CD4-positive, alpha-beta memory T cell (primary cell): ENCODE measurements around the gene HOXA2. TPM values are rescaled to one million over a fixed set of nuclear protein-coding genes. Genes with fewer than 3 reads are reported as not detected.

Experiments used
- CTCF ChIA-PET: fragments of 350-600 bp; sonication (Branson Sonifier 250); formaldehyde crosslinking; loops from one replicate; lab custom pipeline; 2021; ENCODE audit warnings: inconsistent platforms; ENCODE audit not compliant: partially characterized antibody; lab: Charles Lee
- POLR2A ChIA-PET: fragments of 350-600 bp; sonication (Branson Sonifier 250); formaldehyde crosslinking; loops from one replicate; lab custom pipeline; 2021; ENCODE audit not compliant: partially characterized antibody; lab: Charles Lee
- DNase-seq, 5 donors: peaks; one replicate each; pipeline versions ENCODE4 v3.0.0 to v3.0.0-alpha.2; 2020 to 2022; ENCODE audit warnings: mixed read lengths in 1 of 5
- H3K27ac ChIP-seq: one replicate; pipeline ENCODE4 v1.7.0; 2013; ENCODE audit warnings: low read depth, low read length
- H3K27me3 ChIP-seq: 2 replicates; pipeline ENCODE4 v1.7.0; 2013; ENCODE audit warnings: mild to moderate bottlenecking, low read length, moderate library complexity; ENCODE audit not compliant: insufficient read depth
- H3K36me3 ChIP-seq: 2 replicates; pipeline ENCODE4 v1.7.0; 2013; ENCODE audit warnings: mild to moderate bottlenecking, low read length, moderate library complexity; ENCODE audit not compliant: insufficient read depth
- H3K4me1 ChIP-seq: 2 replicates; pipeline ENCODE4 v1.7.0; 2013; ENCODE audit warnings: mild to moderate bottlenecking, low read length, moderate library complexity; ENCODE audit not compliant: insufficient read depth
- H3K4me3 ChIP-seq, 2 donors: one replicate each; pipeline ENCODE4 v1.7.0; 2013; ENCODE audit warnings: low read length in 2 of 2, mild to moderate bottlenecking in 1 of 2
- H3K9me3 ChIP-seq, 2 donors: one replicate each; pipeline ENCODE4 v1.7.0; 2013; ENCODE audit warnings: low read length in 2 of 2, control low read depth in 1 of 2; ENCODE audit not compliant: control insufficient read depth in 1 of 2
- H3K27ac Mint-ChIP-seq, 7 donors: one replicate each; pipeline ENCODE4 v1.8.0; 2020 to 2021; ENCODE audit warnings: mixed read lengths in 7 of 7, mild to moderate bottlenecking in 6 of 7, inconsistent platforms in 3 of 7, moderate library complexity in 3 of 7
- H3K27me3 Mint-ChIP-seq, 2 donors: one replicate each; pipeline ENCODE4 v1.8.0; 2020 to 2021; ENCODE audit warnings: mixed read lengths in 2 of 2
- H3K36me3 Mint-ChIP-seq, 2 donors: one replicate each; pipeline ENCODE4 v1.8.0; 2020 to 2021; ENCODE audit warnings: mixed read lengths in 2 of 2, inconsistent platforms in 1 of 2, mild to moderate bottlenecking in 1 of 2
- H3K4me1 Mint-ChIP-seq, 4 donors: one replicate each; pipeline ENCODE4 v1.8.0; 2020 to 2021; ENCODE audit warnings: mixed read lengths in 4 of 4, mild to moderate bottlenecking in 1 of 4
- H3K4me3 Mint-ChIP-seq, 8 donors: one replicate each; pipeline ENCODE4 v1.8.0; 2020 to 2021; ENCODE audit warnings: mixed read lengths in 8 of 8, mild to moderate bottlenecking in 7 of 8, moderate library complexity in 6 of 8, inconsistent platforms in 3 of 8
- H3K9me3 Mint-ChIP-seq, 8 donors: one replicate each; pipeline ENCODE4 v1.8.0; 2020 to 2021; ENCODE audit warnings: mixed read lengths in 8 of 8, mild to moderate bottlenecking in 5 of 8, inconsistent platforms in 3 of 8, moderate library complexity in 1 of 8
- intact Hi-C: fragments of 100-400 bp; cut with micrococcal nuclease; formaldehyde crosslinking; loops from one replicate; pipeline ENCODE4 v1.15.1; 2023
- polyA plus RNA-seq, 2 donors: library from polyadenylated mRNA; unstranded; fragments of 300-500 nt; fragmentation: Illumina TruSeq; gene quantifications; one replicate each; pipeline ENCODE4 v1.2.3, GENCODE V29; 2021
- total RNA-seq, 2 experiments: library from RNA; stranded (reverse); gene quantifications; one replicate each; pipeline ENCODE4 v1.2.3, GENCODE V29; 2021

The HOXA2 gene
- total and polyA plus RNA-seq, 4 experiments from 2014 or later = not detected

DNA sequence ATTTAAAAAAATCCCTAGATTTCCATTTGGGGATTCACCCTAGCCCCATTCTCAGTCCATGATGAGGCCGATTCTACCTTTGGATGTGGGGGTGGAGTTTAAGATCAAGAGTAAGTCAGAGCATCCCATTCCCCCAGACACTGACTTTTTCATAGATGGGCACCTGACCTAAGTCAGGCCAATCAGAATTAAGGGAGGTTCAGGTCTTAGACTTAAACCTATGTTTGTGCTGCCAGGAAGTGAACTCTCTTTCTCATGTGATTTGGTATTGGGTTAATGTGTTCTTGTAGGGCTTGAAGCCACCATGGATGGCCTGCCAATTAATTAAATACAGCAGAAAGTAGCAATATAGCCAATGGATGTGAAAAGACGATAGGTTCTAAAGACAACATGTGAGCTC lies 36.8 kb downstream of the HOXA2 start:
- Mint-ChIP-seq H3K36me3 (no peaks in the 10 kb centered on the region), H3K27ac (no peak overlapping the region), H3K4me1 (no peaks in the 10 kb centered on the region), H3K27me3 (peaks cover 5 to 6% of the 10 kb centered on the region in 2 donors), H3K9me3 (no peaks in the 10 kb centered on the region), H3K4me3 (no peak overlapping the region)
- DNase-seq = no peak
- POLR2A ChIA-PET = no interaction called here
- CTCF ChIA-PET = no interaction called here
- H3K4me3 ChIP-seq = no peak overlapping the region
- no peaks in the 10 kb centered on the region for H3K9me3 ChIP-seq
- no peaks in the 10 kb centered on the region for H3K36me3 ChIP-seq
- H3K27me3 ChIP-seq = no peaks in the 10 kb centered on the region
- intact Hi-C loops = no loop called here
- H3K4me1 ChIP-seq = no peaks in the 10 kb centered on the region
- H3K27ac ChIP-seq = no peak overlapping the region

DNA sequence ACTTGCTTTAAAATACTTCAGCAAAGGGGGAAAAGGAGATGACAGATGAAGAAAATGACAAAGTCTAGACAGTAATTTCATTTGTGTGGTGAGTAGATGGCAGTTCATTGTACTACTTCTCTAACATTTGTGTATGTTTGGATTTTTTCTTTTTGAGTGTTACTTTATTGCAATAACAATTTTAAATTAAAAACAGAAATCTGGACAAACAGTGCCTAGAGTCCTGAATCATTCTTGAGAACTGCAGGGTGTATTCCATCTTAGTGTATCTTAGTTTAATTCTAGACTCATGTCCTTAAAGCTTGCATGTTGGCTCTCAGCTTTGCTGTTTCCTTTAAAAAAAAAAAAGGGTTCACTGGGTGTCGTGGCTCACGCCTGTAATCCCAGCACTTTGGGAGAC lies 37.8 kb downstream of the HOXA2 start:
- intact Hi-C loops = no loop called here
- no peaks in the 10 kb centered on the region for H3K4me1 ChIP-seq
- no peaks in the 10 kb centered on the region for H3K9me3 ChIP-seq
- ChIA-PET POLR2A (no interaction called here), CTCF (interaction anchor here (1.0 kb wide), 1 partner anchor 9 kb away, joined by 3 read pairs; no protein-coding TSS in a partner anchor)
- Mint-ChIP-seq H3K4me1 (no peaks in the 10 kb centered on the region), H3K9me3 (no peaks in the 10 kb centered on the region), H3K27ac (no peak overlapping the region), H3K4me3 (no peak overlapping the region), H3K36me3 (no peaks in the 10 kb centered on the region), H3K27me3 (peaks cover 5 to 8% of the 10 kb centered on the region in 2 donors)
- H3K36me3 ChIP-seq = no peaks in the 10 kb centered on the region
- DNase-seq = no peak
- no peak overlapping the region for H3K4me3 ChIP-seq
- no peaks in the 10 kb centered on the region for H3K27me3 ChIP-seq
- H3K27ac ChIP-seq = no peak overlapping the region

DNA sequence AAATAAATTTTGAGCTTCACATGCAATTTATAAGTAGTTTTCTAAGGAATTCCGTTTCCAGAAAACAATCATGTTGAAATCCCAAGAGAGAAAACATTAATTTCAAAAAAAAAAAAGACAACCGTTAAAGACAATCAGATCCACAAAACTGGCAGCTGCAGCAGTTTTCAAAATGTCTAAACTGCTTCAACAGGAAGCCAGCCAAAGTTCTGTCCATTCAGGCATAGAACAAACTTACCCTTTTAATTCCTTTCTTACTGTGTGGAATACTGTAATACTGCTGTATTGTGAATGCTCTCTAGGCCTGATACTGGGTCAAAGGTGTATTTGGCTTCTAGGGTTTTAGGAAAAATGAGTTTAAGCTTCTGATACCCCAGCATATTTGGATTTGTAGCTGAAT lies 38.3 kb downstream of the HOXA2 start:
- Histone ChIP-seq H3K4me3 (no peak overlapping the region), H3K27me3 (no peaks in the 10 kb centered on the region), H3K4me1 (no peaks in the 10 kb centered on the region), H3K27ac (no peak overlapping the region), H3K36me3 (no peaks in the 10 kb centered on the region), H3K9me3 (no peaks in the 10 kb centered on the region)
- Mint-ChIP-seq H3K4me1 (no peaks in the 10 kb centered on the region), H3K27me3 (peaks cover 8 to 9% of the 10 kb centered on the region in 2 donors), H3K27ac (no peak overlapping the region), H3K36me3 (no peaks in the 10 kb centered on the region), H3K9me3 (no peaks in the 10 kb centered on the region), H3K4me3 (no peak overlapping the region)
- intact Hi-C loops = no loop called here
- CTCF ChIA-PET = interaction anchor here (0.6 to 1.0 kb wide), 2 partner anchors 10 to 1839 kb away, joined by 3 read pairs; no protein-coding TSS in a partner anchor
- DNase-seq = no peak
- POLR2A ChIA-PET = no interaction called here

DNA sequence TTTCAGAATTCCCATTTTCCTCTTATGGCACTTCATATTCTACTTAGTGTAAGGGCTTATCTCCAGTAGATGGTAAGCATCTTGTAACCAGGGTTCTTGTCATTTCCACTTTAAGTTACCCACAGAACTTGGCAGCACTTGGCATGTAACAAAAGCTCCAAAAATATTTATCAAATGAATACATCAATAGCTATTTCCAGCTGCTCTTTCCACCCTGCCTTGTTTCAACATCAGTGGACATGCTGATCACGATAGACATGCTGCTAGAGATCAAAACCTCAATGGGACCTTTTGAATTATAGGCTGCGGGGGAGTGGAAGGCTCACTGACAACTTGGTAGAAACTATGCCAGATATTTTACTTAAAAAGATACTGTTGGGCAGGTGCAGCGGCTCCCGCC lies 39.5 kb downstream of the HOXA2 start:
- Histone ChIP-seq H3K27me3 (no peaks in the 10 kb centered on the region), H3K27ac (no peak overlapping the region), H3K4me1 (no peaks in the 10 kb centered on the region), H3K4me3 (no peak overlapping the region), H3K36me3 (no peaks in the 10 kb centered on the region), H3K9me3 (no peaks in the 10 kb centered on the region)
- Mint-ChIP-seq H3K4me3 (no peak overlapping the region), H3K9me3 (no peaks in the 10 kb centered on the region), H3K36me3 (no peaks in the 10 kb centered on the region), H3K27ac (no peak overlapping the region), H3K4me1 (no peaks in the 10 kb centered on the region), H3K27me3 (peaks cover 9 to 12% of the 10 kb centered on the region in 2 donors)
- DNase-seq = no peak
- intact Hi-C loops = no loop called here
- CTCF ChIA-PET = no interaction called here
- POLR2A ChIA-PET = no interaction called here

DNA sequence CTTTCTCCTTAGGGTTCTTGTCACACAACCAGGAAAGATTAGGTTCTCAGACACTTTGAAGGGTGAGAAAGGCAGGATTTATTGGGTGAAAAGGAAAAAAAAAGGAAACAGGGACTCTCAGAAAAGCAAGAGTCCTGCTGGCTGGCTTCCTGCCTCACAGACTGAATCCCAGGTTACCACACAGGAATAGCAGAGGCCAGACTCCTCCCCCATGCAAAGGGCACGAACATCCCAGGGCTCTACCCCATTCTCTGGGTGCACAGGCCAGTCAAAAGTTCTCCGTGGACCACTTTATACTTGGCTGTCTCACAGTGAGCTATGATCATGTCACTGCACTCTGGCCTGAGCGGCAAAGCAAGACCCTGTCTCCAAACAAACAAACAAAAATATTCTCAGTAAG lies 49.3 kb downstream of the HOXA2 start:
- intact Hi-C loops = no loop called here
- no peak for DNase-seq
- Mint-ChIP-seq H3K27ac (no peak overlapping the region), H3K36me3 (no peaks in the 10 kb centered on the region), H3K4me3 (no peak overlapping the region), H3K27me3 (peaks cover 3 to 8% of the 10 kb centered on the region in 2 donors), H3K9me3 (no peaks in the 10 kb centered on the region), H3K4me1 (no peaks in the 10 kb centered on the region)
- no peaks in the 10 kb centered on the region for H3K27me3 ChIP-seq
- ChIA-PET CTCF (no interaction called here), POLR2A (no interaction called here)
- no peaks in the 10 kb centered on the region for H3K9me3 ChIP-seq
- H3K27ac ChIP-seq = no peak overlapping the region
- H3K36me3 ChIP-seq = no peaks in the 10 kb centered on the region
- no peaks in the 10 kb centered on the region for H3K4me1 ChIP-seq
- H3K4me3 ChIP-seq = no peak overlapping the region

DNA sequence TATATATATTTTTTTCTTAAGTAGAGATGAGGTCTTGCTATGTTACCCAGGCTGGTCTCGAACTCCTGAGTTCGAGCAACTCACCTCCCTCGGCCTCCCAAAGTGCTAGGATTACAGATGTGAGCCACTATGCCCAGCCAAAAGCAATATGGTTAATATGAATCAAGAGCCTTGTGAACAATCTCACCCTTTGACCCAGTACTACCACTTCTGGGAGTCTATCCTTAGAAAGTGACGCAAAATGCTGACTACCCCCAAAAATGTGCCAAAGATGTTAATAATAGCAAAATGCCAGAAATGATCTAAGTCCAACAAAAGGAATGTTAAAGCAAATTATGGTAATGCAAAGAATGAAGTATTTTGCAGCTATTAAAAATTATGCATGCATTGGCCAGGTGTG lies 51.0 kb downstream of the HOXA2 start:
- DNase-seq = no peak
- no peaks in the 10 kb centered on the region for H3K4me1 Mint-ChIP-seq
- intact Hi-C loops = no loop called here
- peaks cover 2 to 4% of the 10 kb centered on the region in 2 donors for H3K27me3 Mint-ChIP-seq
- ChIA-PET CTCF (no interaction called here), POLR2A (no interaction called here)
- Histone ChIP-seq H3K36me3 (no peaks in the 10 kb centered on the region), H3K27ac (no peak overlapping the region), H3K27me3 (no peaks in the 10 kb centered on the region), H3K4me3 (no peak overlapping the region), H3K9me3 (no peaks in the 10 kb centered on the region), H3K4me1 (no peaks in the 10 kb centered on the region)
- H3K9me3 Mint-ChIP-seq = no peaks in the 10 kb centered on the region
- H3K36me3 Mint-ChIP-seq = no peaks in the 10 kb centered on the region
- H3K4me3 Mint-ChIP-seq = no peak overlapping the region
- no peak overlapping the region for H3K27ac Mint-ChIP-seq

Other genes starting within 250 kb of the HOXA2 start
- 1 to 10 TPM; 6.8 to 8.5 TPM for gene SKAP2, start 238.1 kb downstream of the HOXA2 start, total RNA-seq
- gene SKAP2, start 238.1 kb downstream of the HOXA2 start, polyA plus RNA-seq = 10 to 100 TPM; 14.2 to 25.6 TPM
- under 1 TPM; 0.73 to 0.75 TPM for gene HOXA1, start 6.7 kb downstream of the HOXA2 start, total RNA-seq
- under 1 TPM; 0.49 to 0.68 TPM for gene HOXA1, start 6.7 kb downstream of the HOXA2 start, polyA plus RNA-seq
- gene HOXA4, start 28.1 kb upstream of the HOXA2 start, total RNA-seq = under 1 TPM in 1 of 2 experiments, not detected in 1; 0.19 TPM
- gene HOXA4, start 28.1 kb upstream of the HOXA2 start, polyA plus RNA-seq = under 1 TPM in 1 of 2 donors, not detected in 1; 0.30 TPM
- not detected for gene HOXA5, start 41.0 kb upstream of the HOXA2 start, total RNA-seq
- not detected for gene HOXA5, start 41.0 kb upstream of the HOXA2 start, polyA plus RNA-seq
- not detected for gene HOXA6, start 45.1 kb upstream of the HOXA2 start, total RNA-seq
- not detected for gene HOXA6, start 45.1 kb upstream of the HOXA2 start, polyA plus RNA-seq
- not detected for gene HOXA3, start 49.9 kb upstream of the HOXA2 start, total RNA-seq
- gene HOXA3, start 49.9 kb upstream of the HOXA2 start, polyA plus RNA-seq = under 1 TPM in 1 of 2 donors, not detected in 1; 0.07 TPM
- not detected for gene HOXA7, start 54.0 kb upstream of the HOXA2 start, total RNA-seq
- gene HOXA7, start 54.0 kb upstream of the HOXA2 start, polyA plus RNA-seq = not detected
- gene HOXA9, start 62.9 kb upstream of the HOXA2 start, total RNA-seq = not detected
- gene HOXA9, start 62.9 kb upstream of the HOXA2 start, polyA plus RNA-seq = not detected
- not detected for gene HOXA10, start 71.6 kb upstream of the HOXA2 start, total RNA-seq
- gene HOXA10, start 71.6 kb upstream of the HOXA2 start, polyA plus RNA-seq = not detected
- gene HOXA11, start 82.5 kb upstream of the HOXA2 start, total RNA-seq = not detected
- gene HOXA11, start 82.5 kb upstream of the HOXA2 start, polyA plus RNA-seq = not detected
- not detected for gene HOXA13, start 97.4 kb upstream of the HOXA2 start, total RNA-seq
- gene HOXA13, start 97.4 kb upstream of the HOXA2 start, polyA plus RNA-seq = not detected
- gene EVX1, start 140.1 kb upstream of the HOXA2 start, total RNA-seq = not detected
- gene EVX1, start 140.1 kb upstream of the HOXA2 start, polyA plus RNA-seq = not detected